HG03442 (cell line): ENCODE results near the gene NPIPB8.
"Not testable (repeated sequence)": the region's sequence is repeated elsewhere in the genome, so short reads cannot be mapped to it uniquely, and the experiment has no call there.

ENCODE experiments used
- ATAC-seq: cut with Tn5 transposase; IDR thresholded peaks from one replicate; pipeline ENCODE4 v1.9.1; 2021; ENCODE audit warnings: mild to moderate bottlenecking, moderate library complexity; ENCODE audit not compliant: unreplicated experiment

Gene NPIPB8

DNA sequence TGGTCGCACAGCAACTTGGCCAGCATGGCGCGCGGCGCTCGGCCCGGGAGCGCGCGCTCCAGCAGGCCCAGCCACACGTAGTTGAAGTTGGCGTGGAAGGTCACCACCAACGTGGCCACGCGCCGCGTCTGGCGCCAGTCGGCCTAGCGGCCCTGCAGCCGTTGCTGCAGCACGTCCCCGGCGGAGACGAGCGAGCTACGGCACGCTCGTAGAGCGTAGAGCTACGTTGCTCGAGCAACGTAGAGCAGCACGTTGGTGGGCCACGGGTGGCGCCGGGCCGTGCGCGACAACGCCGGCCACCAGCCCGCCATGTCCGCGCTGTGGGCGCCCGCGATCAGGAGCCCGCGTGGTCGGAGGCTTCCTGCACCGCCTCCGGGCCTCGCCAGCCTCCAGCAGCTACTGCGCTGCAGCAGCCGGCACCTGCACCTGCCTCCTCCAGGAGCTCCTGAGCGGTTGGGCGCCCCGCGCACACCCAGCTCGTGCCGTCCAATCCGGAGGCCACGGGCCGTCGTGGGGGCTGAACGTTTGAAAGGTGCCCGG is 14.6 kb upstream of the NPIPB8 start:
- no peak for ATAC-seq

DNA sequence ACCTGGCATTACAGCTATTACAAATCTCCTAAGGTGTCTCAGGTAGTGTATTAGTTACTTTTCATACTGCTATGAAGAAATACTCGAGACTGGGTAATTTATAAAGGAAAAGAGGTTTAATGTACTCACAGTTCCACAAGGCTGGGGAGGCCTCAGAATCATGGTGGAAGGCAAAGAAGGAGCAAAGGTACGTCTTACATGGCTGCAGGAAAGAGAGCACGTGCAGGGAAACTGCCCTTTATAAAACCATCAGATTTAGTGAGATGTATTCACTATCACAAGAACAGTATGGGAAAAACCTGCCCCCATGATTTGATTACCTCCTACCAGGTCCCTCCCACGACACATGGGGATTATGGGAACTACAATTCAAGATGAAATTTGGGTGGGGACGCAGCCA is 7.0 kb upstream of the NPIPB8 start:
- not testable (repeated sequence) for ATAC-seq

DNA sequence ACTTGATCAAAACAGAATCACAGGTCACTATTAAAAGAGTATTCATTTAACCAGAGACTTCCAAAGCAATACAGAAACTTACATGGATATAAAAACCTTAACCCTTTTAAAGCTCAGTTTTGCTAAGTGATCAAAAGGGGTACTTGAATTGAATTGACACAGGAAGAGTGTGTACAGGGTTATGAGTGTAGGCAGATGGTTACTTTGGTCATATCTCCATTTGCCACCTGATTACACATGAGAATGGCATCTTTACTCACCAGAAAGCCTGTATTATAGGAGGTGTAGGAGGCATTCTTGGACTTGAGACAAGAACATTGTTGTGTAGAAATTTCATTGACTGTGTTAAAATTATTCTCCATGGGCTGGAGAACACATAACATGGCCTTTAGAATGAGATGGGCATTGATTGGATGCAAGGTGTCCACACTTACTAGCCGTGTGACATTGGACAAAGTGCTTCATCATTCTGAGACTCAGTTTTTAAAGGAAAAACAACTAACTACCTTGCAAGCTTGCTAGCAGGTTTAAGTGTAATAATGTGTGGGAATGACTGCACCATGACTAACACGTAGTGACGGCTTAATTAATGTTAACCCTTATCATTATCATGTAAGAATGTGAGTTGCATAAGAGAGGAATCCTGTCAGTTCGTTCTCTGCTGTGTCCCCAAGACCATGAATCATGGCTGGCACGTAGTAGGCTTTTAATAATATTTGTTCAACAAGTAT is 1.6 kb upstream of the NPIPB8 start:
- ATAC-seq, result not testable (repeated sequence)

DNA sequence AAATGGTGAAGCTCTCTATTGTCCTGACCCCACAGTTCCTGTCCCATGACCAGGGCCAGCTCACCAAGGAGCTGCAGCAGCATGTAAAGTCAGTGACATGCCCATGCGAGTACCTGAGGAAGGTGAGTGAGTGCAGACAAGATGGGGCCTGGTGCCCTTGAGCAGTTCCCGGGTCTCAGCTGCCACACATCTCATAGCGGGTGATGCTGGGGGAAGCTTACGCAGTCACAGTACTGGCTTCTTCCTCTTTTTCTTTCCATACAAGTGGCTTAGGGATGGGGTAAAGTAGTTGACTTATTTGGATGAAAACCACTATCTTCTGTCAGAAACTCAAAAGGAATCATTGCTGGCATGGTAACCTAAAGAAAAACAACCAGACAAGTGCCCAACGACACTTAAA is 494 bp downstream of the NPIPB8 start:
- not testable (repeated sequence) for ATAC-seq

DNA sequence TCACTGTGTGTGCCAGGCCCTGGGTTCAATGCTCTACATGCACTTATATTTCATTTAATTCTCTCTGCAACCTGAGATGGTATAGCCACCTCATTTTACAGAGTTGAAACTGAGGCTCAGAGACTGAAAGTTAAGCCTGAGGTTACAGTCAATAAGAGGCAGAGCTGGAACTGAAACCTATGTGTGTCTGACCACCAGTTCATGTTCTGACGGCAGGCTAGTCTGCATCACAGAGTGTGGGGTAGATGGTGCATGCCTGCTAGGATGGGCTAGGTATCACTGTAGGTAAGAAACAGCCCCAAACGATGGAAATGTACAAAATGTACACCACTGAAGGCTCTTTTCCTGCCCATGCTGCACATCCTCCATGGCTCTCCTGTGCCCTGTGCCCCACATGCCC is 2.1 kb downstream of the NPIPB8 start:
- ATAC-seq, result not testable (repeated sequence)

DNA sequence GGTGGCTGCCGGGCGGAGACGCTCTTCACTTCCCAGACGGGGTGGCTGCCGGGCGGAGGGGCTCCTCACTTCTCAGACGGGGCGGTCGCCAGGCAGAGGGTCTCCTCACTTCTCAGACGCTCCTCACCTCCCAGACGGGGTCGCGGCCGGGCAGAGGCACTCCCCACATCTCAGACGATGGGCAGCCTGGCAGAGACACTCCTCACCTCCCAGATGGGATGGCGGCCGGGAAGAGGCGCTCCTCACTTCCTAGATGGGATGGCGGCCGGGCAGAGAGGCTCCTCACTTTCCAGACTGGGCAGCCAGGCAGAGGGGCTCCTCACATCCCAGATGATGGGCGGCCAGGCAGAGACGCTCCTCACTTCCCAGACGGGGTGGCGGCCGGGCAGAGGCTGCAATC is 28.4 kb downstream of the NPIPB8 start:
- not testable (repeated sequence) for ATAC-seq

DNA sequence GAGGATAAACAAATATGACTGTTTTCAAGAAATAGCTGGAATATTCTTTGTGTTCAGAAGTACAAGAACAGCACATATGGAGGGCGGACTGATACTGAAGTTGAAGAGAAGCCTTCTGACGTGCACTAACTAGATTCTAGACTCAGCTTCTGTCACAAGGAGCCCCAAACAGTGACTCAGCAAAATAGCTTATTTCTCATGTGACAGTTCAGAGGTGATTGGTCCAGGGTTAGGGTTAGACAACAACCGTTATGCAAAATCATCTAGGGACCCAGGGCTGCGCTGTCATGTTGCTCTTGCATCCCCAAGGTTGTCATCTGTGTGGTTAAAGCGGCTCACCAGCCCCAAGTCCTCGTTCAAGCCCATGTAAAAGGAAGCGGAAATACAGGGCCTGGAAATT is 29.6 kb downstream of the NPIPB8 start:
- not testable (repeated sequence) for ATAC-seq

DNA sequence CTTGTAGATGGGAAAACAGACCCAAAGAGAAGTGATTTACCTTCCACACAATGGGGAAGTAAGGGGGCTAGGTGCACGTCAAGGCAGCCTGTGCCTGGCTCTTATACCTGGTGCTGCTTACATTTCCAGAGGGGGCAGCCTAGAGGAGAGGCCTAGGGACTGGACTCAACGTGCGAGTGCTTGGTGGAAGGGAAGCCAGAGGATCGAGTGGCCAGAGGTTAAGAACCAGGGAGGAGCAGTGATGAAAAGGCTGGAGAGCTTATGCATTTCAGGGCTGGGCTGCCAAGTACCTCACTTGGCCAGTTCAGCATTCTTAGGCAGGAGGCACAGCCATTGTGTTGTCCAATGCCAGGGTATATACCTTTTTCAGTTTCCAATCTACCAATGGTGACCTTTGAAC is 30.3 kb downstream of the NPIPB8 start:
- ATAC-seq, result not testable (repeated sequence)

DNA sequence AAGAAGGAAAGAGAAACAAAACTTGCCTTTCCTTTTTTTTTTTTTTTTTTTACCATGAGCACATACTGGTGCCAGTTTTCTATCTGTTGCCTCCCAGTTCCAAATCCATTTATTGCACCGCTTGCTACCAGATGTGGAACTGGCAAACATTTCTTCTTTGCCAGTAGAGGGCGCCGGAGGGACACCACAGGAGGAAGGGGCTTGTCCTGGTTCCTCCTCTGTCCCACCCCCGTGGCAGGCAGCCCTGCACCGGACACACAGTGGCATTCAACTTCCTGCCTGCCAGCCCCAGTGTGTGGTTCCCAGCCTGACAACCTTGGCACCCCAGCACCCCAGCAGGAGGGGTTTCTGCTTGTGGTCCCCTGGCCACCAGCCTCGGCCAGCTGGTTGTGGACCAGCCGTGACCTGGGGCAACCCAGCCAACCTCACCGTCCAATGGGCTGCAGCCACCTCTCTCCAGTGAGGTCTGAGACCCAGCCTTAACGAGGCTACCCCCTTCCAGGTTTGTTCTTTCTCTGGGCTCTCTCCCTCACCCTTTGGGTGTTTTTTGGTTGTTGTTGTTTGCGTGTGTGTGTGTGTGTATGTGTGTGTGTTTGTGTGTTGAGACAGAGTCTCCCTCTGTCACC is 50.6 kb downstream of the NPIPB8 start:
- peak; percentile 55 for ATAC-seq

DNA sequence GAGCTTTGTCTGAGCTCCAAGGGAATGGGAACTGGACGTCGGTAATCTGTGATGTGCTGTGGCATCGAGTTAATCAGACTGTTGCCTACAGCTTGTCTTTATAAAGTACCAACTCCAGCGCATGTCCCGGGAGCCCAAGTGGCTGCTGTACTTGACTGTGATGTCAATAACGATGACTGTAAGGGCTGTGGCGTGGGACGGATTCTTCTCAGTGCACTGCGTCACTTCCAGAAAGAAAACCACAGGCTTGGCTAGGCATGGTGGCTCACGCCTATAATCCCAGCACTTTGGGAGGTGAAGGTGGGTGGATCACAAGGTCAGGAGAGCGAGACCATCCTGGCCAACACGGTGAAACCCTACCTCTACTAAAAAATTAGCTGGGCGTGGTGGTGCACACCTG is 51.6 kb downstream of the NPIPB8 start:
- ATAC-seq, result not testable (repeated sequence)

DNA sequence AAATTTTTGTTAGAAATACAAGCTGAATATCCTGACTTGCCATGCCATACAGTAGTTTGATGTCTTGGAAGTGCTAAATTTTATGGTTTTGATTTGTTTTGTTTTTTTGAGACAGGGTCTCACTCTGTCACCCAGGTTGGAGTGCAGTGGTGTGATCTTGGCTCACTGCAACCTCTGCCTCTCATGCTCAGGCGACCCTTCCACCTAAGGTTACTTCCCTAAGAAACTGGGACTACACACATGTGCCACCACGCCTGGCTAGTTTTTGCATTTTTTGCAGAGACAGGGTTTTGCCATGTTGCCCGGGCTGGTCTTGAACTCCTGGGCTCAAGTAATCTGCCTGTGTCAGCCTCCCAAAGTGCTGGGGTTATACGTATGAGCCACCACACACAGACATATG is 53.9 kb downstream of the NPIPB8 start:
- ATAC-seq, result not testable (repeated sequence)

DNA sequence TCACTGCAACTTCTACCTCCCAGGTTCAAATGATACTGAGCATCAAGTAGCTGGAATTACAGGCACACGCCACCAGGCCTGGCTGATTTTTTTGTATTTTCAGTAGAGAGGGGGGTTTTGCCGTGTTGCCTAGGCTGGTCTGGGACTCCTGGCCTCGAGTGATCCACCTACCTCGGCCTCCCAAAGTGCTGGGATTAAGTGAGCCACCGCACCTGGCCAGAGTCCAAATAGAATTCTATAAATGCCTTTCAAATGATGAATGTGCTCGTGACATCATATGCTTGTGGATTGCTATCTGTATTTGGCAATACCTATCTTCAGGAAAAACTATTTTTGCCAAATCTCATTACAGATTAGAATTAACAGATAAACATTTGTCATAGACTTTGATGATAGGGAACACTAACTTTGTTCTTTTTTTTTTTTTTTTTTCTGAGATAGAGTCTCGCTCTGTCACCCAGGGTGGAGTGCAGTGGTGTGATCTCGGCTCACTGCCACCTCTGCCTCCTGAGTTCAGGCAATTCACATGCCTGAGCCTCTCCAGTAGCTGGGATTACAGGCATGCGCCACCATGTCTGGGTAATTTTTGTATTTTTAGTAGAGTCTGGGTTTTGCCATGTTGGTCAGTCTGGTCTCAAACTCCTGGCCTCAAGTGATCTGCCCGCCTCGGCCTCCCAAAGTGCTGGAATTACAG is 55.5 kb downstream of the NPIPB8 start:
- ATAC-seq, result not testable (repeated sequence)

DNA sequence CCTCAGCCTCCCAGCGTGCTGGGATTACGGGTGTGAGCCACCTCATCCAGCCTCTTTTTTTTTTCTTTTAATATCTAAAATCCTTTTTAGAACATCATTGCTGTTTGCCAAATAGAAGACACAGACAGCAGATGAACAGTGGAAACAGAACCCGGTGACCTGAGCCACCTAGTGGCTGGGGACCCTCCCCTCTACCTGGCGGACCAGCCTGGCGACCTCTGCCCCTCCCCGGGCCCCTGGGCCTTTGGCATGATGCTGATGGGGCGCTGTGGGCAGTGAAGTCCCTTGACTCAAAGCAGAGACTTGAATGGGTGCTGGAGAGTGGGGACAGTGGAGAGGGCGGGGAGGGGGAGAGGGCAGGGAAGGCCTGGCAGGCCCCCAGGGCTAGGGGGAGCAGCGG is 61.9 kb downstream of the NPIPB8 start:
- not testable (repeated sequence) for ATAC-seq

DNA sequence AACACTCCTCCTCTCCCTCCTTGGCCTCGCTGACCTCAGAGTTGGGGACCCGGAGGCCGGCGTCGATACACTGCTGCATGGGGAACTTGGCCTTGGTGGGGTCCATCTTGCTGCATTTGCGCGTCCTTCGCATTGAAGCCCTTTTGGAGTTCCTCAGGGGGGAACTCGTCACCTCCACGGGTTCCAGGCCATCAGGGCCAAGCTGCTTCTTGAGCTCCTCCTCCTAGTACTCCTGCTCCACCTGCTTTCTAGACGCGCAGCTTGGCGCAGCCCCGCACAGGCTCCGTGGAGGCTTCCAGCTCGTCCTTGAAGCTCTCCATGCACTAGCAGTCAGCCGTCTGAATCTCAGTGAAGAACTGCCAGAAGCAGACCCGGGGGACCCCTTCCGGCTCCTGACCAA is 62.5 kb downstream of the NPIPB8 start:
- not testable (repeated sequence) for ATAC-seq

DNA sequence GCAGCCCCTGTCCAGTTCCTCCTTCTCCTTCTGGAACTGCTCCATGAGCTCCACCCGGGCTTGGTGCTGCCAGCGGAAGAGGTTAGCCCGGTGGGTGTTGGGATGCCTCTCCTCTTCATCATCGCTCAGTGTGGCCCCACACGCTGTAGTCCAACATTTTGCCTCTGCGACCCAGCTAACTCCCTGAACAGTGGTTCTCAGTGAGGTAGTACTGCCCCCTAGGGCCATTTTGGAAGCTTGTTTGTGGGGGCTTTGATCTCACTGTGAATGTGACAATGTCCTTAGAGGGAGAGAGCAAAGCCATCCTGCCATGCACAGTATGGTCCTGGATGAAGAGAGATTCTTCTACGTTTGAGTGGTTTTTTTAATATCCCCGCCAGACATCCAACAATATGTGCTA is 63.5 kb downstream of the NPIPB8 start:
- not testable (repeated sequence) for ATAC-seq

DNA sequence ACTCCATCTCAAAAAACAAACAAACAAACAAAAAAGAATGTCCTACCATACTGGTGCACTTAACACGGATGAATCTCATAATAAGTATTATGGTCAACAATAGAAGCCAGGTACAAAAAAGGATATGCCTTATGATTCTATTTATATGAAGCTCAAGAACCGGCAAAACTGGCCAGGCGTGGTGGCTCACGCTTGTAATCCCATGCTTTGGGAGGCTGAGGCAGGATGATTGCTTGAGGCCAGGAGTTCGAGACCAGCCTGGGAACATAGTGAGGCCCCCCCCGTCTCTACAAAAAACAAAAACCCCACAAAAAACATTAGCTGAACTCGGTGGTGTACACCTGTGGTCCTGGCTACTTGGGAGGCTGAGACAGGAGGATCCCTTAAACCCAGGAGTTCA is 66.4 kb downstream of the NPIPB8 start:
- not testable (repeated sequence) for ATAC-seq
